Neural cell (in vitro differentiated cells): ENCODE data around the gene TMBIM1. TPM values are rescaled to one million over a fixed set of nuclear protein-coding genes. Genes with fewer than 3 reads are reported as not detected.

ENCODE experiments used
- H2AFZ ChIP-seq: fragments of 200-600, 300-800 bp; sonication (generic), shearing (Covaris generic); 2 replicates; pipeline ENCODE4 v1.6.0; 2014; ENCODE audit warnings: low read depth, mild to moderate bottlenecking, antibody characterized with exemption, low read length, moderate library complexity
- H3F3A ChIP-seq: fragments of 200-600 bp; shearing (Covaris generic); 2 replicates; pipeline ENCODE4 v1.6.1; 2016; ENCODE audit warnings: mild to moderate bottlenecking, moderate library complexity, mixed read lengths, antibody characterized with exemption, low read length; ENCODE audit not compliant: insufficient read depth, poor library complexity, severe bottlenecking
- H3K27ac ChIP-seq: fragments of 200-600, 300-800 bp; sonication (generic), shearing (Covaris generic); 2 replicates; pipeline ENCODE4 v1.5.1; 2014; ENCODE audit warnings: mild to moderate bottlenecking, low read length, moderate library complexity
- H3K27me3 ChIP-seq: fragments of 300-800, 200-600 bp; sonication (generic), shearing (Covaris generic); 2 replicates; pipeline ENCODE4 v1.6.0; 2014; ENCODE audit warnings: mild to moderate bottlenecking, low read depth, low read length, moderate library complexity; ENCODE audit not compliant: insufficient read depth
- H3K36me3 ChIP-seq: fragments of 300-800, 200-600 bp; sonication (generic), shearing (Covaris generic); 2 replicates; pipeline ENCODE4 v1.5.1; 2014; ENCODE audit warnings: mild to moderate bottlenecking, antibody characterized with exemption, low read length, moderate library complexity; ENCODE audit not compliant: insufficient read depth
- H3K4me2 ChIP-seq: fragments of 300-800, 200-600 bp; sonication (generic), shearing (Covaris generic); 2 replicates; pipeline ENCODE4 v1.6.0; 2014; ENCODE audit warnings: mild to moderate bottlenecking, low read length
- H3K4me3 ChIP-seq: fragments of 300-800, 200-600 bp; sonication (generic), shearing (Covaris generic); 2 replicates; pipeline ENCODE4 v1.5.1; 2014; ENCODE audit warnings: mild to moderate bottlenecking, low read length, moderate library complexity
- H3K79me2 ChIP-seq: fragments of 200-600 bp; shearing (Covaris generic); replicated peaks from 2 replicates; pipeline ENCODE4 v1.6.0; 2014; ENCODE audit warnings: mild to moderate bottlenecking, low read length, moderate library complexity; ENCODE audit not compliant: insufficient read depth
- H3K9ac ChIP-seq: fragments of 300-800, 200-600 bp; sonication (generic), shearing (Covaris generic); 2 replicates; pipeline ENCODE4 v1.6.1; 2016; ENCODE audit warnings: mild to moderate bottlenecking, low read length, mixed read lengths
- H3K9me2 ChIP-seq: fragments of 200-600 bp; shearing (Covaris generic); 2 replicates; pipeline ENCODE4 v1.6.1; 2016; ENCODE audit warnings: mild to moderate bottlenecking, low read length, mixed read lengths; ENCODE audit not compliant: insufficient read depth
- H3K9me3 ChIP-seq: fragments of 200-600, 300-800 bp; sonication (generic), shearing (Covaris generic); 2 replicates; pipeline ENCODE4 v1.6.1; 2016; ENCODE audit warnings: mild to moderate bottlenecking, mixed run types, low read length, moderate library complexity, mixed read lengths
- H4K20me1 ChIP-seq: fragments of 200-600 bp; shearing (Covaris generic); 2 replicates; pipeline ENCODE4 v1.6.1; 2016; ENCODE audit warnings: mild to moderate bottlenecking, mixed run types; ENCODE audit not compliant: insufficient read depth
- CTCF ChIP-seq: fragments of 450-650 bp; IDR thresholded peaks from 2 replicates; pipeline ENCODE4 v1.5.1; 2014; ENCODE audit warnings: antibody characterized with exemption, mild to moderate bottlenecking, moderate library complexity; ENCODE audit not compliant: poor library complexity, severe bottlenecking
- EP300 ChIP-seq: fragments of 450-650 bp; conservative IDR thresholded peaks from 2 replicates; pipeline ENCODE4 v1.6.1; 2014; ENCODE audit warnings: antibody characterized with exemption, mild to moderate bottlenecking, moderate library complexity; ENCODE audit not compliant: poor library complexity, severe bottlenecking
- EZH2 ChIP-seq: fragments of 200-600, 300-800 bp; shearing (Covaris generic), sonication (generic); IDR thresholded peaks from 2 replicates; pipeline ENCODE4 v1.6.1; 2014; ENCODE audit warnings: antibody characterized with exemption, low read length, borderline replicate concordance, mild to moderate bottlenecking; ENCODE audit not compliant: insufficient read depth, poor library complexity, severe bottlenecking
- MXI1 ChIP-seq: fragments of 450-650 bp; conservative IDR thresholded peaks from 2 replicates; pipeline ENCODE4 v1.6.1; 2014; ENCODE audit warnings: antibody characterized with exemption, mild to moderate bottlenecking; ENCODE audit not compliant: poor library complexity, severe bottlenecking
- POLR2AphosphoS5 ChIP-seq: IDR thresholded peaks from 2 replicates; pipeline ENCODE4 v1.6.1; 2012
- RAD21 ChIP-seq: fragments of 450-650 bp; conservative IDR thresholded peaks from 2 replicates; pipeline ENCODE4 v1.6.1; 2014; ENCODE audit warnings: antibody characterized with exemption, mild to moderate bottlenecking, moderate library complexity
- REST ChIP-seq: IDR thresholded peaks from 2 replicates; pipeline ENCODE4 v1.6.1; 2012; ENCODE audit warnings: borderline replicate concordance
- SMC3 ChIP-seq: fragments of 450-650 bp; conservative IDR thresholded peaks from 2 replicates; pipeline ENCODE4 v1.6.1; 2014; ENCODE audit warnings: antibody characterized with exemption, mild to moderate bottlenecking, moderate library complexity; ENCODE audit not compliant: poor library complexity
- TAF1 ChIP-seq: IDR thresholded peaks from 2 replicates; pipeline ENCODE4 v1.6.1; 2012; ENCODE audit warnings: low read depth
- polyA plus RNA-seq: library from polyadenylated mRNA; depleted of rRNA; stranded (reverse); fragments of >200 nt; gene quantifications from 2 replicates; pipeline ENCODE4 v1.2.3, GENCODE V29; 2014

Gene TMBIM1
- polyA plus RNA-seq, 1 donor from 2014 or later, result not detected

DNA sequence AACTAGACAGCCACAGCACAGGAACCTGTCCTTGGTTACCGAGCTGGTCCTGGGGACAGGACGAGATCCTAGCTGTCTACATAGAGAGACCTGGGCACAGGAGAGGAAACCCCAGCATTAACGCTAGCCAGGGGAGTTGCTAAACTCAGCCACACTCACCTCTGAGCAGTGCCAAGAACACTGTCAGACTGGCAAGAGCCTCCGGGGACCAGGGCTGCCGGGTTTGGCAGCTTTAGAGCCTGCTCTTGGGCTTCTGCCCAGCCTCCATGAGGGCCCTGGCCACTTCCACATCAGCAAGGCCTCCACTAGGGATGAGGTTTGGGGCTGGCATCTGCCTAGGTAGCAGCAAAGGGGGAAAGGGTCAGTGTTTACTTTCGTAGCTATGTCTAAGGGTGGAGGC lies 6.7 kb downstream of the TMBIM1 start:
- no peaks in the 10 kb centered on the region for H3F3A ChIP-seq
- no peak overlapping the region for H3K27ac ChIP-seq
- H4K20me1 ChIP-seq, result no peaks in the 10 kb centered on the region
- no peak overlapping the region for H2AFZ ChIP-seq
- no peaks in the 10 kb centered on the region for H3K9me3 ChIP-seq
- TF ChIP-seq EZH2 (no peak), SMC3 (no peak), TAF1 (no peak), POLR2AphosphoS5 (no peak), RAD21 (no peak)
- no peak overlapping the region for H3K9ac ChIP-seq
- H3K27me3 ChIP-seq, result no peaks in the 10 kb centered on the region
- no peaks in the 10 kb centered on the region for H3K79me2 ChIP-seq
- no peaks in the 10 kb centered on the region for H3K9me2 ChIP-seq
- H3K4me3 ChIP-seq, result no peak overlapping the region
- no peaks in the 10 kb centered on the region for H3K36me3 ChIP-seq
- no peak overlapping the region for H3K4me2 ChIP-seq

DNA sequence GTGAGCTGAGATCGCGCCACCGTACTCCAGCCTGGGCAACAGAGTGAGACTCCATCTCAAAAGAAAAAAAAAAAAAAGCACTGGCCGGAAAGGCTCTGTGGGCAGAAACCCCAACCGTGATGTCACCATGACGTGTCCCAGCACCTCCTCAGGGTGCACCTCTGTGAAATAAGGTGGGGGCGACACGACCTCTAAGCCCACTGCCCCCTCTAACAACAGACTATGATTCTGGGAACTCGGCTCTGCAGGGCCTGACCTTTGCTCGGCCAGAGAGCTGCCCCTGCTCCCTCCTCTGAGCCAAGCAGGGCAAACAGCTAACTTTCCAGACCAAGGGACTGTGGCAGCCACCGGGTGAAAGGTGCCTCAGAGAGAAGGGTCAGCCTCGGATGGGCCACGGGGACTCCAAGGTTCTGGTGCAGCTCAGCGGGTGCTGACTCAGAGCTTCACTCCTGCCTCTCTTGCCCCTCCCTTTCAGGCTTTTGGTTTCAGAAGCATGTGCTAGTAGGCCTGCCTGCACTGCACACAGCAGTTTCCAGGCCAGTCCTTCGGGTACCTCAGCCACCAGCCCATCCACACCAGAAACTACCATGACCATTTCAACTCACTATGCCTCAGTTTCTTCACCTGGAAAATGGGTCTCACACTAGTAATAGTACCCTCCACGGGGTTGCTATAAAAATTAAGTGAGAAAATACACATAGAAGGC lies 8.0 kb downstream of the TMBIM1 start:
- H4K20me1 ChIP-seq, result no peaks in the 10 kb centered on the region
- H3K9me3 ChIP-seq, result no peaks in the 10 kb centered on the region
- H2AFZ ChIP-seq, result no peak overlapping the region
- H3K27ac ChIP-seq, result no peak overlapping the region
- no peaks in the 10 kb centered on the region for H3K36me3 ChIP-seq
- H3K4me3 ChIP-seq, result no peak overlapping the region
- no peaks in the 10 kb centered on the region for H3K79me2 ChIP-seq
- H3F3A ChIP-seq, result no peaks in the 10 kb centered on the region
- no peak overlapping the region for H3K4me2 ChIP-seq
- TF ChIP-seq TAF1 (no peak), EP300 (no peak), MXI1 (no peak), REST (no peak), POLR2AphosphoS5 (no peak), SMC3 (no peak), EZH2 (no peak), RAD21 (no peak), CTCF (no peak)
- H3K27me3 ChIP-seq, result no peaks in the 10 kb centered on the region
- H3K9me2 ChIP-seq, result no peaks in the 10 kb centered on the region
- H3K9ac ChIP-seq, result no peak overlapping the region
